LHCN-M2 (cell line): ENCODE data around the gene GABRR2. TPM values are rescaled to one million over a fixed set of nuclear protein-coding genes. Genes with fewer than 3 reads are reported as not detected.

ENCODE experiments used
- DNase-seq: peaks from one replicate; pipeline ENCODE4 v3.0.0-alpha.2; 2012; ENCODE audit warnings: low read depth
- total RNA-seq: library from RNA; depleted of rRNA; stranded (reverse); fragments of >200 nt; gene quantifications from 2 replicates; pipeline ENCODE4 v1.2.3, GENCODE V29; 2014

GABRR2 gene
- total RNA-seq, 1 experiment from 2014 or later, result 0.11 TPM

DNA sequence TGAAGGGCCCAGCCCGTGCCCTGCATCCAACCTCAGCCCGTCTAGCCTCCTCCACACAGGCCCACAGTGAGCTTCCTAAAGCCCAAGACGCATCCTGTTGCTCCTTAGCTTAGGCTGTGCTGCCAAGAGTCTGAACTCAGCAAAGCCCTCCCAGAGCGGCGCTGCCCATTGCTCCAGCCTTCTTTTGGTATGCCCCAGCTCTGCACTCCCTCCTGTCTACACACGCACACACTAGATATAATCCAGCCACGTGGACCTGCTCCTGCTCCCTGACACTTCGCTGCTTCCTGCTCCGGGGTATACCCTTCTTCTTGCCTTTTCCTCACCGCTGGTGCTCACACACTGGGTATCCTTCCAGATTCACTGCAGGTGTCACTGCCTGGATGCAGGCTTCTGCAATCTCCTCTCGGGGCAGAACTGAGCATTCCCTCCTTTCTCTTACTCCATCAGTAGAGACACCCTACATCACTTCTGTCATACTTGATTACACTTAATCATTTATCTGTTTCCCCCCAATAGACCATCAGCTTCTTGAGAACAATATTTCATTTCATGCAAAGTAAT lies 23.8 kb downstream of the GABRR2 start:
- no peak for DNase-seq

DNA sequence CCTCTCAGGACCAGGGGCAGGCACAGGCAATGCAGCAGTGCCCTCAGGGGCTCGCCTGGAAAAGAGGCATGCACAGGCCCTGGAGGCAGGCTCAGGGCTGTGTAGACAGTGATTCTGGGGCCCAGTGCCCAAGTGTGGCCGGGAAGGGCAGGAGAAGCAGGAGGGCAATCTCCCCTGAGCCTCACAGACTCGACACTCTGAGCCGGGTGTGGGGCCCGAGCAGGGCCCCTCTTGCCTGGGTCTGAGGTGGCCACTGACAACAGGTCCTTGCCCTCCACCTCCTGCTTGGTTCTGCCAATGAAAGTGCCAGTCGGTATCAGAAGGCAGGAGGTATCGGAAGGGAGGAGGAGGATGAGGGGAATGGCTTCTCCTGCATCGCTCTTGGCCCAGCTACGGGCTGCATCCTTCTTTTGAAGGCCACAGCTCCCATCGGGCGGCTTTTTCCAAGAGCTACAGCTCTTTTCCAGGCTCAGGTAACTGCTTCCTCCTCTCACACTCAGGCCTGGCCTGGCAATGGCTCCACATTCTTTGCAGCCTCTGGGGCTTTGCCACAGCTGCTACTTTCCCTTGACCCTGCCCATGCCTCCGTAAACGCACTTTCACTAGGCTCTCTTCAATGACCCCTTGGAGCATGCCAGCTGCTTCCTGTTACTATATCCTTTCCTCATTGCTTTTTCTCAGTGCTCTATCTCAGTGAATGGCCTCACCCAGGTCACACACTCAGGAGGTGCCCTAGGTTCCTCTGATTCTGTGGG lies 24.5 kb downstream of the GABRR2 start:
- no peak for DNase-seq

- DNase-seq, result no peak
Measured at GRCh38 chr6:89289710-89290109, 25.4 kb downstream of the GABRR2 start.

DNA sequence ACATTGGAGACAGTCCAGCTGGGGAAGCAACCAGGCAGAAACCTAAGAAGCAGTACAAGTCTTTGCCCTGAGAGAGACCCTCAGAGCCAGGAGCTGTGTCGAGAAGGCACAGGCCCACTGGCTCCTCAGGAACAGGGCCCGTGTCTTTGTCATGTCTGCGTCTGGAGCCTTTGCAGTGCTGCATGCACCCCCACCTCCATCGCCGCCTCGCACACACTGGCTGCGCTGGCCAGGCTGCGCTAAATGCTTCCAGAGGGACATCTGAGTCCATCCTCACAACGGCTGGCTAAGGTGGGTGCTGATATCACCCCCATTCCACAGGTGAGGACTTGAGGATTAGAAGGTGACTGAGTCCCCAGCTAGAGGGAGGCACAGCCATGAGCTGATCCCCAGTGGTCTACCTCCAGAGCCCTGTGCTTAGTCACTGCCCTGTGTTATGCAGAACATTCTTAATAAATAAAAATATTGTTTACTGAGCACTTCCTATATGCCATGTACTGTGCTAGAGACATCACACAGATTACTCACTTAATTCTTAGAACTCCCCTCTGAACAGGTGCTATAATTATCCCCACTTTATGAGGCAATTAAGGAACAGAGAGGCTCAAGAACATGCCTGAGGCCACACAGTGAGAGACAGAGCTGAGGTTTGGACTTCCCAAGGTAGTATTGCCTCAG lies 27.6 kb downstream of the GABRR2 start:
- DNase-seq, result no peak

DNA sequence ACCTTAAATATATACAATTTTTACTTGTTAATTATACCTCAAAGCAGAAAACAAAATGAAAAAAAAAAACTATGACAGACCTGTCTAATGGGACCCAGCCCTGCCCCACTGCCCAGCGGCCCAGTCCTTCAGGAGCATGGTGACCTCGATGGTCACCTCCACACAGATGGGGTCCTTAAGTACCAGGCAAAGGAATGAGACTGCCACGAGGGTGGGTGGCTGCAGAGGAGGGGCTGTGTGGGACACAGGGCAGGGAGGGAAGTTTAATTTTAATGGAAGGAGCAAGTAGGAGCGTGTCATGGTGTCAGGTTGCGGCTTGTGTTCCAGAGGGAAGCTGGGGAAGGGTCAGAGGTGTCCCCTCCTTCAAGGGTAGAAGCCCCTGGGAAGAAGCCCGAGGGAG lies 28.6 kb downstream of the GABRR2 start:
- no peak for DNase-seq

DNA sequence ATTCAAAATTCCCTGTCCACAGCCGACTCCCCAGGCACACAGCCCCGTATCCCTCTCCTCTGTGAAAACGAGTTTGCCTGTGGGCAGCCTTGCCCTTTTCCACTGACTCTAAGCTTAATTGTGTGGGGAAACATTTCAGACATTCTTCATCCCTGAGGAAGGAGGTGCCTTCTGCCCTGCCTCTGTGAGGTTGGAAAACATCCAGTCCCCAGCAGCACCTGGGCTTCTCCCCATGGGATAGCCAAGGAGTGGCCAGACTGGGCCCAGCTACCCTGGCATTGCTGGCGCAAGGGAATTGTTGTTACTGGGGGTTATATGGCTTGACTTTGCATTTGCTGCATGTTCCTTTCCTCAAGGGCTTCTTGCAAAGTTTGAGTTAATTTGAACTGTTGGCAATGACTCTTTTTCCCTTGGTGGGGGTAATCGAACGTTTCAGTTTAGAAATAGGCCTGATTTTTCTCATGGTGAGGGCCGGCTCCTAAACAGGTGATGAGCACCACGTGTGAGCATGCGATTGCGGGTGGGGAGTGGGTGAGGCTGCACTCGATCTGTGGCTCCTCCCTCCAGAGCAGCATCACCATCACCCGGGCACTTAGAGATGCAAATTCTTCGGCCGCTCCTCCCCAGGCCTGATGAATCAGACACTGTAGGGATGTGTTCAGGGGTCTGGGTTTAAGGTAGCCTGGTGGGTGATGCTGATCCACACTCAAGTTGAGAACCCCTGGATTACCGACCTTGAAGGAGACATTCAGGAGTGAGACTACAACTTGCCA lies 29.9 kb downstream of the GABRR2 start:
- no peak for DNase-seq

GRCh38 chr6:89284081-89284480 lies 31.0 kb downstream of the GABRR2 start:
- DNase-seq, result no peak

DNA sequence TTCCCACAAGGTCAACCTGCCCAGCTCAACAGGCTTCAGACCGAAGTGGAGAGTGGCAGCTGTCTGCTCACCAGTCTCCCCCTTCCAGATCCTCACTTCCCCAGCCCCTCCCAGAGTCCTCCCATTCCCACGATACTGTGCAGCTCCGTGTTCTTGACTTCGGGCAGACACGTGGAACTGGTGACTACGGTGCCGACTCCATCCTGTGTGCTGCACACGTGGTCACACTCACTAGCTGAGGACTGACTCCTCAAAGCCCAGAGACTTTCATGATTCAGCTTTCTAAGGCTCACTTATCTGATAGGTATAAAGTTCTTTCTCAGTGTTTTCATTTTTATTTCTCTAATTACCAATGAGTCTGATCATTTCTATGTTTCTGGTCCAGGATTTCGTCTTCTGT lies 32.4 kb downstream of the GABRR2 start:
- no peak for DNase-seq

DNA sequence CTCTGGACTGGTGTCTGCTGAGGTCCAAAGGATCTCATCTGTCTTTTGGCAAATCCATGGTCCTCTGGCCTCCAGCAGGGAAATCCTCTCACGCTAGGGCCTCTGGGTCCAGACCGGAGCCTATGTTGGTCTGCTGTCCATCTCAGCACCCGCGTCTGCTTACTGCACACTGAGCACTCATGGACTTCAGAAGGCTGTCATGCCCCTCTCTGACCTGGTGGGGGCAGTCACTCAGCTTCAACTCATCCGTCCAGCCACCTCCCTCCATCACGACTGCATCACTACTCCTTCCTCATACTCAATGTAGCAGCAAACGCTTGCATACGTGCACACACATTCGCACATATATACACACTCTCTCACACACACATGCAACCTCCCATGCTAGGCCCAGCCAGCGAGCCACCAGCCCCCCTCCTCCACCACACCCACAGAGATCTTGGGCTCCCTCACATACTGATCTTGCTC lies 33.3 kb downstream of the GABRR2 start:
- peak; percentile 54 for DNase-seq

GRCh38 chr6:89278956-89279355 lies 36.1 kb downstream of the GABRR2 start:
- DNase-seq, result no peak

DNA sequence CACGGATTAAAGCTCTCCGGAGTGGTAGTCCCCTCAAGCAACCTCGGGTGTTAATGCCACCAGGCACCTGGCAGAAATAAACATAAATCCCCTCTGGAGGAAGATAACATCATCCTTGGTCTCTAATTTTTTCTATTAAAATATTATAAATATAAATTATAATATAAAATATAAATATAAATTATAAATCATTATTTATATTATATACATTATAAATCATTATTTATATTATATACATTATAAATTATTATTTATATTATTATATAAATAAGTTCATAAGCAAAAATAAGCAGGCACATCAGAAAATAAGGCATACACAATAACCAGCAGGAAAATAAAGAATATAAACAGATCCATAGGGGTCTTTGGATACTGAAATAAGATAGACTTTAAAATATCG lies 39.2 kb downstream of the GABRR2 start:
- DNase-seq, result no peak

DNA sequence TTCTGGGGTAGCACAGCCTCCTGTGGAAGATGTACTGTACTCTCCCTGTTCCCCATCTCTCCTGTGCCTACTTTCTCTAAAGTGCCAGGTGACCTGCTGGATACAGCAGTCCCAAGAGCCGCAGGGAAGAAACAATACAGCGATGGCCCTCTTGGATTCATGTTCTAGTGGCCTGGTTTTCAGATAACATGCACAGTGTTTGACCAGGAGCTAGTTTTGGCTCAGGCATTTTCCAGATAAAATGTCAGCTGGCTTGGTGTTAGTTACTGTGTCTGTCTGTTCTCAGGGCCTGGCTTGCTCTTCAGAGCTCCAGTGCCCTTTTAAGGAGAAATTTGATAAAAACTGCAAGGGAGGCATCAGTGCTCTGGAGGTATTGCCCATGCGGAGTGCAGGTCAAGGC lies 41.3 kb downstream of the GABRR2 start:
- no peak for DNase-seq

- no peak for DNase-seq
Measured at GRCh38 chr6:89272596-89272995, 42.5 kb downstream of the GABRR2 start.

DNA sequence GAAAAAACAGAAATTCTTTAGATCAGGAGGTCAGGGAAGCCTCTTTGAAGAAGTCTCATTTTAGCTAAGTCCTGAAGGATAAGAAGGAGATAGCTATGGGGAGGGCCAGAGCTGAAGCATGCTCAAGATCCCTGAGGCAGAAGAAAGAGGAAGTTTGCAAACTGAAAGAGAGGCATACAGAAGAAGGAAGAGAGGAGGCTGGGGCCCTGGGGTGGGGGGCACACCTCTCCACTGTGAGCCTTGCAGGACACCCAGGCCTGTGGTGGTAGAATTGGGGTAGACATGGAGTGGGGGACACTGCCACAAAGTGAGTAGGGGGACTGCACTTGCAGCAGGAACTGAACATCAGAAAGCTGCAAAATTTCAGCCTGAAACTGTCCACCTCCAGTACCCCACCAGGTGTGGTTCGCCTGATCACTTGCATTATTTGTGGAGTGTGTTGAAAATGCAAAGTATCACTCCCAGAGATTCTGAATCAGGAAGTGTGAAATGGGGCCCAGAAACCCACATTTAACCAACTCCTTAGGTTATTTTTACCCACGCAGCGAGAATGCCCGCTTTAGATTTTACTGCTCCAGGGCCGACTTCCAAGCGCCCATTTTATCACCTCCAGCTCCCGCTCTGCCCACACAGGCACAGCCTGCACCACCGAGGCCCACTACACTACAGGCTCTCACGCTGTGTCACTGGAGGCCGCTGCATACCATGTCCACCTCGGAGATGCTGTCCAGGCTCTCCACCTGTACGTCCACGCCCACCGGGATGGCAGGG lies 44.0 kb downstream of the GABRR2 start:
- DNase-seq, result no peak

DNA sequence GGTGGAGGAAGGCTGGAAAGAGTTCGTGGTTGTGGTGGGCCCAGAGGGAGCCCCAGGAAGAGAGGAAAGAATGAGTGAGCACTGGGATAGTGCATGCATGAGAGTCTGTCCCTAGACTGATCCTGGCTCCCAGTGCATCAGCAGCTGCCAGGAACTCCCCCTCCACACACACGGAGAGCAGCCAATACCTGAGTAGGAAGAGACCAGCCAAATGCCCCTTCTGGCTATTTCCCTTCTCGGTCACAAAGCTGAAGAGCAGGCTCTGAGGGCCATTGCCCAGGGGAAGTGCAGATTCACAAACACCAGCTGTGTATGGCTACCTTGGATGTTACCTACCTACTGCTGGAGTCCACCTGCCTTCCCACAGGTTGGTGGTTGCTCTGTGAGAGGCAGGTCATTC lies 45.1 kb downstream of the GABRR2 start:
- DNase-seq, result no peak

- DNase-seq, result no peak
Measured at GRCh38 chr6:89269252-89269651, 45.8 kb downstream of the GABRR2 start.

DNA sequence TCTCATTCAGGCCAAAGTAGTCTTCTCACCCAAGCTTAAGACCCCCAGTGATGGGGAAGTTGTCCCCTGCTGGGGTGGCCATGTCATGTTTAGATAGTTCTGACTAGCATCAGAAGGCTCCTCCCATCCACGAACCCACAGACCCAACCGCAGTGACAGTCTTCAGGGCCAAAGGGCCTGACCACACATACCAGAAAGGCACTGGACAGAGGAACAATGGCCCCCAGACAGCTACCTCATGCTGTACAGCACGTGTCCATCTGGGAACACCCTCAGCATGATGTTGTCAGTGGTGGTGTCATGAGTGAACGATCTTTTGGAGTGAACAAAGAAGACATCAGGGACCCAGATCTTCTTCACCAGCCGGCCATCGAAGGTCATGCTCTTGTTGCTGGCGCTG lies 46.3 kb downstream of the GABRR2 start:
- DNase-seq, result peak; percentile 5

DNA sequence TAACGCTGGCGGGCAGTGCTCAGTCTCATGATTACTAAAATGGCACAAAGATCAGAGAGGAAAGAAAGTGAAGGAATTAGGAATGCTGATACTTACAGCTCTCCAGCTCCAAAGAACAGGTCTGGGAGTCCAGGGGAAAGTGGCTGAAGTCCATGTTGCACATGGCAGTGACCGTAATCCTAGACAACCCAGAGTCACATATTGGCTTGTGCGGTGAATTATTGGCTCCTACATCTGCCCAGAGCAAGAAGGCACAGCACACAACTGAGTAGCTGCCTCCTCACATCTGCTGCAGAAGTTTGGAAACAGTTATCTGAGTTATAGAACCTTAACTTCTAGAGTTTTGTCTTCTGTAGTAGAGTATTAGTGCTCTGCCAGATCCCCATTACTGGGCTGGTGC lies 47.2 kb downstream of the GABRR2 start:
- DNase-seq, result no peak

DNA sequence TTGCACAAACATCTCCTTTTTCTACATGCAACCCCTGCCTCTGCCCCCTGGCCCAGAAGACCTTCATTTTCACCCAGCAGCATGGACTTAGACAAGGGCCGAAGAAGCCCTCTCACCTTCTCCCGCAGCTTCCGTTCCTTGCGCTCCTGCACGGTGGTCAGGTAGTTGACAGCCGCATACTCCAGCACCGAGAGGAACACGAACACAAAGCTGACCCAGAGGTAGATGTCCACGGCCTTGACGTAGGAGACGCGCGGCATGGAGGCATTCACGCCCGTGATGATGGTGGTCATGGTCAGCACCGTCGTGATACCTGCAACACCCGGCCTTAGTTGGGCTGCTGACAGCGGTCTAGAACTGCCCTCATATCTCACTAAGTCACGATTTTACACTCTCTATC lies 50.8 kb downstream of the GABRR2 start:
- DNase-seq, result no peak

DNA sequence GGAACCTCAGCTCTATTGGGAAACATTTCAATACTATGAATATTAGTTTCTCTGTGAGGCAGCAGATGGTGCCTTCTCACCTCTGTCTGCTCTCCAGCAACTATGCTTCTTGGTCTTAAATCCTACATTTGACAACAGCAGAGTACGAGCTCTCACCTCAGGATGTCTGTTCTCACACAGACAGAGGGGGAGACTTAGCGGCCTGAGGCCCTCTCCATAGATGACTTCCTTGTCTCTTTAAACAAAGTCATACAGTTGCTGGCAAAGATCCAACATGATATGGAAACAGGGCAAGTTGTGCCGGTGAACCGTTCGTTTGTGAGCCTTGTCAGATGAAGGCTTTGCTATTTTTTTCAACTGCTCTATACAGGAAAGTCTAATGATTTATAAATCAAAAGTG lies 54.3 kb downstream of the GABRR2 start:
- no peak for DNase-seq

DNA sequence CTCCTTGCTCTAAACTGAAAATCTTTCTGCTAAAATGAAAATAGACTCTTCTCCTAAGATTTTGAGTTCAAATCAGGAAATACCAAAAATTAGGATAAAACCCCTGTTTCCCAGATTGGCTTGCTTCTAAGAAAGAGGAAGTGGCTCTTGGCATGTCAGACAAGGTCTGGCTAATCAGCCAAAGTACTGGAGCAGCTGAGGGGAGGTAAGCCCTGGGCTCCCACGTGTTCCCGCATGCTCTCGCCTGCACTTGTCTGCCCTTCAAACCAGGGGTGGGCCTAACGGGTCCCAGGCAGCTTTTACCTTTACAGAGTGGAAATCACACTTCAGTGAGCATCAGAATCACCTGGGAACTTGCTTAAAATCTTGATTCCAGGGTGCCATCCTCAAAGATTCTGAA lies 54.8 kb downstream of the GABRR2 start:
- DNase-seq, result no peak
